ENCODE measurements around the gene KRTAP4-9. TPM values are rescaled to one million over a fixed set of nuclear protein-coding genes. Genes with fewer than 3 reads are reported as not detected.
"Not testable (repeated sequence)": the region's sequence is repeated elsewhere in the genome, so short reads cannot be mapped to it uniquely, and the experiment has no call there.

KRTAP4-9 gene
- total RNA-seq, 1 experiment from 2014 or later: 1.0 TPM

DNA sequence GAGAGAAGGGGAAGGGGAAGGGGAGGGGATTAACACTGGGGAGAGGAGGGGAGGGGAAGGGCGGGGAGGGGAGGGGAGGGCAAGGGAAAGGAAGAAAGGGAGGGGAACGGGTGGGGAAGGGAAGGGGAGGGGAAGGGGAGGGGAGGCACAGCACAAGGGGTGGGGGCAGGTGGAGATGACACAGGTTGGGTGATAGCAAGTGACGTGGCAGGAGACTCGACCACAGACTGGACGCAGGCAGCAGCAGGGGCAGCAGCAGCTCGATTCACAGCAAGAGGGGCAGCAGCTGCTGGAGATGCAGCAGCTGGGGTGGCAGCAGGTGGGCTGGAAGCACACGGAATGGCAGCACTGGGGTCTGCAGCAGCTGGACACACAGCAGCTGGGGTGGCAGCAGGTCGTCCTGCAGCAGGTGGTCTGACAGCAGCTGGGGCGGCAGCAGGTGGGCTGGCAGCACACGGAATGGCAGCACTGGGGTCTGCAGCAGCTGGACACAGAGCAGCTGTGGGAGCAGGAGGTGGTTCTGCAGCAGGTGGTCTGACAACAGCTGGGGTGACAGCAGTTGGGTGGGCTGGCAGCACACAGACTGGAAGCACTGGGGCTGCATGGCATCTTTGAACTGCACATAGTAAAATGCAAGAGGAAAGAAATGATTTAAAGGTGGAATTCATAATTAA is 3.5 kb upstream of the KRTAP4-9 start, which contains the start of gene KRTAP4-16:
TSS of gene KRTAP4-16 (minus strand) at position 624 of the 674 bp plus-strand sequence. CDS start at position 624, 0 bp downstream.
- Histone ChIP-seq H3K4me3 (ENCODE audit: low read depth, low read length, poor library complexity, severe bottlenecking) (no peak within 1 kb of the TSS), H3K9me3 (ENCODE audit: low read depth, low read length, poor library complexity, severe bottlenecking) (no peaks in the 10 kb centered on the region), H3K27me3 (replicated peaks; ENCODE audit: insufficient read depth, low read depth, low read length, poor library complexity) (no peaks in the 10 kb centered on the region), H3K36me3 (ENCODE audit: insufficient read depth, low read length, poor library complexity, severe bottlenecking) (no peaks in the 10 kb centered on the region), H3K27ac (ENCODE audit: low read depth, low read length, poor library complexity, severe bottlenecking) (no peak within 1 kb of the TSS), H3K4me1 (ENCODE audit: insufficient read depth, low read length, poor library complexity, severe bottlenecking) (no peaks in the 10 kb centered on the region)
- intact Hi-C loops (cut with micrococcal nuclease; ENCODE audit: unreplicated experiment): no loop called here
- no peak for TF ChIP-seq EZH2 (IDR thresholded peaks at IDR 0.05; ENCODE audit: borderline replicate concordance, low read depth, low read length, poor library complexity, severe bottlenecking)
- TF ChIP-seq, protein P1, sequence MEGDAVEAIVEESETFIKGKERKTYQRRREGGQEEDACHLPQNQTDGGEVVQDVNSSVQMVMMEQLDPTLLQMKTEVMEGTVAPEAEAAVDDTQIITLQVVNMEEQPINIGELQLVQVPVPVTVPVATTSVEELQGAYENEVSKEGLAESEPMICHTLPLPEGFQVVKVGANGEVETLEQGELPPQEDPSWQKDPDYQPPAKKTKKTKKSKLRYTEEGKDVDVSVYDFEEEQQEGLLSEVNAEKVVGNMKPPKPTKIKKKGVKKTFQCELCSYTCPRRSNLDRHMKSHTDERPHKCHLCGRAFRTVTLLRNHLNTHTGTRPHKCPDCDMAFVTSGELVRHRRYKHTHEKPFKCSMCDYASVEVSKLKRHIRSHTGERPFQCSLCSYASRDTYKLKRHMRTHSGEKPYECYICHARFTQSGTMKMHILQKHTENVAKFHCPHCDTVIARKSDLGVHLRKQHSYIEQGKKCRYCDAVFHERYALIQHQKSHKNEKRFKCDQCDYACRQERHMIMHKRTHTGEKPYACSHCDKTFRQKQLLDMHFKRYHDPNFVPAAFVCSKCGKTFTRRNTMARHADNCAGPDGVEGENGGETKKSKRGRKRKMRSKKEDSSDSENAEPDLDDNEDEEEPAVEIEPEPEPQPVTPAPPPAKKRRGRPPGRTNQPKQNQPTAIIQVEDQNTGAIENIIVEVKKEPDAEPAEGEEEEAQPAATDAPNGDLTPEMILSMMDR (conservative IDR thresholded peaks at IDR 0.05; ENCODE audit: low read depth, low read length): no peak
- DNase-seq (ENCODE audit: low spot score): no peak
- no TSS peak for BruUV-seq (replicated peaks)
- POLR2A ChIA-PET (ENCODE audit: low non-redundant PET): no interaction called here
- CTCF ChIA-PET: no interaction called here

DNA sequence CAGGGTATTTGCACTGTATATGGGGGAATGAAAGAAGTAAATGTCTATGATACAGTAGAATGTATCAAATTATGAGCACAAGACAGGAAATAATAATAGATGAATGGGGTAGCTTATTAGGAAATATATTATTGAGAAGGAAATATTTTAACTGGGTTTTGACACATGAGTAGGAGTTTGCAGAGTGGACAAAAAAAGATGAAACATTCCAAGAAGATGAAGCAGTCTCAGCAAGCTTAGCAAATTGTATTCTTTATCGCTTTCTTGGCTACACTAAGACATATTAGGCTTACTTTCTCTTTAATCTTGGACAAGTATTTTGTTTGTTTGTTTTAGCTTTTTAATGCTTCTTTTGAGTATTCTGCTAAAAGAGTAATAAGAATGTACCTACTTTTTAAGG is 1.3 kb upstream of the KRTAP4-9 start:
- H3K27me3 ChIP-seq (replicated peaks; ENCODE audit: insufficient read depth, low read depth, low read length, poor library complexity): no peaks in the 10 kb centered on the region
- intact Hi-C loops (cut with micrococcal nuclease; ENCODE audit: unreplicated experiment): no loop called here
- H3K4me1 ChIP-seq (ENCODE audit: insufficient read depth, low read length, poor library complexity, severe bottlenecking): no peaks in the 10 kb centered on the region
- H3K9me3 ChIP-seq (ENCODE audit: low read depth, low read length, poor library complexity, severe bottlenecking): no peaks in the 10 kb centered on the region
- no TSS peak for BruUV-seq (replicated peaks)
- ChIA-PET POLR2A (ENCODE audit: low non-redundant PET) (no interaction called here), CTCF (no interaction called here)
- H3K36me3 ChIP-seq (ENCODE audit: insufficient read depth, low read length, poor library complexity, severe bottlenecking): no peaks in the 10 kb centered on the region
- TF ChIP-seq EZH2 (IDR thresholded peaks at IDR 0.05; ENCODE audit: borderline replicate concordance, low read depth, low read length, poor library complexity, severe bottlenecking): no peak
- TF ChIP-seq, protein P1 (conservative IDR thresholded peaks at IDR 0.05; ENCODE audit: low read depth, low read length): no peak
- H3K4me3 ChIP-seq (ENCODE audit: low read depth, low read length, poor library complexity, severe bottlenecking): no peak overlapping the region
- no peak for DNase-seq (ENCODE audit: low spot score)
- no peak overlapping the region for H3K27ac ChIP-seq (ENCODE audit: low read depth, low read length, poor library complexity, severe bottlenecking)

DNA sequence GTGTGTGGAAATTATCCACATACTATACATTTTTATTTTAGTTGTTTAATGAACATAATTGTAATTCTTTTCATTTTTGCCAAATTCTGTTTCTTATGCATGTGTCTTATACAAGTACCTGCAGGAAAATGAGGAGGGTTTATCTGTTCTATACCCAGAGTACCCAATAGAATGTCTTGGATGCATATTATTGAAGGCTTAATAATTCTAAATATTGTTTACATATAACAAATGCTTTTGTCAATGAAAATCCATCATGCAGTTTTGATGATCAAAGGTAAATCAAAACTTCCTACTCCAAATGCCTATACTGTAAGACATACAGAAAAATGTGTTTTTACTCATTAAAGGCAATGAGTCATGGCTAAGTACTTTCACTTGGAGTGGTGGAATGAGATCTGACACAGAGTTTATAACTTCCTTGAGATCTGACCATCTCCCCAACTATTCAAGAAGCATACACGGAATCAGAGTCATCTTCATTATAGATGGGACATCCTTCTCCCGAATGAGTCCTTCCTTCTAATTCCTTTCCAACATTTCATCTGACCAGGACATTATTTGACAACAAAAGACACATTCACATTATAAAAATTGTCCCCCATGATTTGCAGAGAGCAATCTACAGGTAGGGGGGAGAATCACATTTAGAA is 677 bp upstream of the KRTAP4-9 start:
- H3K9me3 ChIP-seq (ENCODE audit: low read depth, low read length, poor library complexity, severe bottlenecking); intact Hi-C loops (cut with micrococcal nuclease; ENCODE audit: unreplicated experiment); POLR2A ChIA-PET (ENCODE audit: low non-redundant PET); H3K36me3 ChIP-seq (ENCODE audit: insufficient read depth, low read length, poor library complexity, severe bottlenecking); H3K27me3 ChIP-seq (replicated peaks; ENCODE audit: insufficient read depth, low read depth, low read length, poor library complexity); H3K27ac ChIP-seq (ENCODE audit: low read depth, low read length, poor library complexity, severe bottlenecking); CTCF ChIA-PET; H3K4me3 ChIP-seq (ENCODE audit: low read depth, low read length, poor library complexity, severe bottlenecking); H3K4me1 ChIP-seq (ENCODE audit: insufficient read depth, low read length, poor library complexity, severe bottlenecking); BruUV-seq (replicated peaks): not testable (repeated sequence)
- peak; percentile 20 for DNase-seq (ENCODE audit: low spot score)

Measured in A673 (cell line).